Ishikawa (cell line): ENCODE data around the gene CCL18.

Source experiments
- CEBPB ChIP-seq: IDR thresholded peaks from 2 replicates; pipeline ENCODE4 v1.6.1; 2012
- NFIC ChIP-seq: IDR thresholded peaks from 2 replicates; pipeline ENCODE4 v1.6.1; 2012
- TEAD4 ChIP-seq: IDR thresholded peaks from 2 replicates; pipeline ENCODE4 v1.6.1; 2012
- ZBTB7A ChIP-seq: IDR thresholded peaks from 2 replicates; pipeline ENCODE4 v1.6.1; 2012; ENCODE audit warnings: low read depth
- TF ChIP-seq, protein P1 (sequence below): IDR thresholded peaks from 2 replicates; pipeline ENCODE4 v1.6.1; 2012; ENCODE audit warnings: low read depth, mild to moderate bottlenecking

- TF ChIP-seq ZBTB7A: no peak
- no peak for TF ChIP-seq CEBPB
- TF ChIP-seq, protein P1, sequence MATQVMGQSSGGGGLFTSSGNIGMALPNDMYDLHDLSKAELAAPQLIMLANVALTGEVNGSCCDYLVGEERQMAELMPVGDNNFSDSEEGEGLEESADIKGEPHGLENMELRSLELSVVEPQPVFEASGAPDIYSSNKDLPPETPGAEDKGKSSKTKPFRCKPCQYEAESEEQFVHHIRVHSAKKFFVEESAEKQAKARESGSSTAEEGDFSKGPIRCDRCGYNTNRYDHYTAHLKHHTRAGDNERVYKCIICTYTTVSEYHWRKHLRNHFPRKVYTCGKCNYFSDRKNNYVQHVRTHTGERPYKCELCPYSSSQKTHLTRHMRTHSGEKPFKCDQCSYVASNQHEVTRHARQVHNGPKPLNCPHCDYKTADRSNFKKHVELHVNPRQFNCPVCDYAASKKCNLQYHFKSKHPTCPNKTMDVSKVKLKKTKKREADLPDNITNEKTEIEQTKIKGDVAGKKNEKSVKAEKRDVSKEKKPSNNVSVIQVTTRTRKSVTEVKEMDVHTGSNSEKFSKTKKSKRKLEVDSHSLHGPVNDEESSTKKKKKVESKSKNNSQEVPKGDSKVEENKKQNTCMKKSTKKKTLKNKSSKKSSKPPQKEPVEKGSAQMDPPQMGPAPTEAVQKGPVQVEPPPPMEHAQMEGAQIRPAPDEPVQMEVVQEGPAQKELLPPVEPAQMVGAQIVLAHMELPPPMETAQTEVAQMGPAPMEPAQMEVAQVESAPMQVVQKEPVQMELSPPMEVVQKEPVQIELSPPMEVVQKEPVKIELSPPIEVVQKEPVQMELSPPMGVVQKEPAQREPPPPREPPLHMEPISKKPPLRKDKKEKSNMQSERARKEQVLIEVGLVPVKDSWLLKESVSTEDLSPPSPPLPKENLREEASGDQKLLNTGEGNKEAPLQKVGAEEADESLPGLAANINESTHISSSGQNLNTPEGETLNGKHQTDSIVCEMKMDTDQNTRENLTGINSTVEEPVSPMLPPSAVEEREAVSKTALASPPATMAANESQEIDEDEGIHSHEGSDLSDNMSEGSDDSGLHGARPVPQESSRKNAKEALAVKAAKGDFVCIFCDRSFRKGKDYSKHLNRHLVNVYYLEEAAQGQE: no peak
- no peak for TF ChIP-seq NFIC
- no peak for TF ChIP-seq TEAD4
Observed at GRCh38 chr17:36017799-36018198, 46.3 kb upstream of the CCL18 start, which contains the start of gene CCL23.
